SK-N-SH (cell line): ENCODE measurements around the gene PRSS36. TPM values are rescaled to one million over a fixed set of nuclear protein-coding genes. Genes with fewer than 3 reads are reported as not detected.

Experiments
- CTCF ChIA-PET: fragments of 300-600, 350-600 bp; formaldehyde crosslinking; extraction: SDS; loops from one replicate; lab custom pipeline; 2021; lab: Yijun Ruan, JAX
- POLR2A ChIA-PET: fragments of 350-600 bp; sonication (Branson Sonifier 250); formaldehyde crosslinking; extraction: SDS; loops from one replicate; lab custom pipeline; 2020; ENCODE audit warnings: antibody characterized with exemption, inconsistent platforms; lab: Yijun Ruan, JAX
- DNase-seq: peaks from one replicate; pipeline ENCODE4 v3.0.0; 2012
- H2AFZ ChIP-seq: fragments of 200-600 bp; sonication (generic); 2 replicates; pipeline ENCODE4 v1.8.1; 2016; ENCODE audit warnings: antibody characterized with exemption, mild to moderate bottlenecking, low read depth
- H3F3A ChIP-seq: fragments of 200-600 bp; sonication (generic); replicated peaks from 2 replicates; pipeline ENCODE3; 2016; ENCODE audit warnings: antibody characterized with exemption, mild to moderate bottlenecking; ENCODE audit not compliant: insufficient read depth
- H3K27ac ChIP-seq, 2 experiments: fragments of 200-500 bp in 1 of 2; fragments of 200-600 bp in 1 of 2; sonication (Bioruptor generic) in 1 of 2; sonication (generic), shearing (Covaris generic) in 1 of 2; 2 replicates each; pipeline versions ENCODE4 v1.5.1 to v1.6.1; 2014 to 2016; ENCODE audit warnings: low read depth in 2 of 2, inconsistent platforms in 1 of 2, low read length in 1 of 2, mild to moderate bottlenecking in 1 of 2, mixed read lengths in 1 of 2
- H3K27me3 ChIP-seq: fragments of 200-600 bp; sonication (generic), shearing (Covaris generic); 2 replicates; pipeline ENCODE4 v1.6.1; 2016; ENCODE audit warnings: mixed run types; ENCODE audit not compliant: insufficient read depth
- H3K36me3 ChIP-seq, 2 experiments: fragments of 200-500 bp in 1 of 2; fragments of 200-600 bp in 1 of 2; sonication (Bioruptor generic) in 1 of 2; sonication (generic) in 1 of 2; replicated peaks in 1 of 2; 2 replicates each; pipeline versions ENCODE3 to v1.5.1; 2014 to 2016; ENCODE audit warnings: low read length in 1 of 2, mild to moderate bottlenecking in 1 of 2; ENCODE audit not compliant: insufficient read depth in 2 of 2, control insufficient read depth in 1 of 2
- H3K4me1 ChIP-seq, 2 experiments: fragments of 200-500 bp in 1 of 2; fragments of 200-600 bp in 1 of 2; sonication (Bioruptor generic) in 1 of 2; sonication (generic), shearing (Covaris generic) in 1 of 2; 2 replicates each; pipeline versions ENCODE4 v1.5.1 to v1.6.1; 2014 to 2016; ENCODE audit warnings: low read depth in 1 of 2, low read length in 1 of 2, mixed run types in 1 of 2; ENCODE audit not compliant: insufficient read depth in 2 of 2, control insufficient read depth in 1 of 2
- H3K4me2 ChIP-seq: fragments of 200-600 bp; sonication (generic), shearing (Covaris generic); 2 replicates; pipeline ENCODE4 v1.6.1; 2017; ENCODE audit warnings: mixed run types
- H3K4me3 ChIP-seq, 2 experiments: fragments of 200-500 bp in 1 of 2; fragments of 200-600 bp in 1 of 2; sonication (Bioruptor generic) in 1 of 2; sonication (generic), shearing (Covaris generic) in 1 of 2; 2 replicates each; pipeline versions ENCODE4 v1.5.1 to v1.8.1; 2014 to 2016; ENCODE audit warnings: low read depth in 2 of 2, inconsistent platforms in 1 of 2, low read length in 1 of 2, mild to moderate bottlenecking in 1 of 2, mixed read lengths in 1 of 2, moderate library complexity in 1 of 2
- H3K79me2 ChIP-seq: fragments of 200-600 bp; sonication (generic); 2 replicates; pipeline ENCODE4 v1.8.1; 2017; ENCODE audit warnings: mild to moderate bottlenecking; ENCODE audit not compliant: insufficient read depth
- H3K9ac ChIP-seq: fragments of 200-600 bp; sonication (generic); 2 replicates; pipeline ENCODE4 v1.6.1; 2017; ENCODE audit warnings: mixed run types
- H3K9me2 ChIP-seq: fragments of 200-600 bp; sonication (generic); 2 replicates; pipeline ENCODE4 v1.6.1; 2017; ENCODE audit warnings: mixed run types
- H3K9me3 ChIP-seq: fragments of 200-600 bp; sonication (generic); 2 replicates; pipeline ENCODE4 v1.6.1; 2017; ENCODE audit warnings: mixed run types, mild to moderate bottlenecking, moderate library complexity
- H4K20me1 ChIP-seq: fragments of 200-600 bp; sonication (generic); 2 replicates; pipeline ENCODE4 v1.6.1; 2017; ENCODE audit warnings: mild to moderate bottlenecking, mixed run types; ENCODE audit not compliant: insufficient read depth
- CHD2 ChIP-seq: fragments of 150-350 bp; IDR thresholded peaks from 2 replicates; pipeline ENCODE4 v1.6.1; 2018; ENCODE audit warnings: low read length; ENCODE audit not compliant: partially characterized antibody
- EP300 ChIP-seq, 2 experiments: IDR thresholded peaks; 2 replicates each; pipeline versions ENCODE4 v1.4.0 to v1.6.1; 2012; ENCODE audit warnings: borderline replicate concordance in 1 of 2, low read depth in 1 of 2, low read length in 1 of 2
- FOXJ3 ChIP-seq: sonication (generic); formaldehyde crosslinking; IDR thresholded peaks from 2 replicates; pipeline ENCODE4 v1.5.1; 2020; ENCODE audit warnings: mild to moderate bottlenecking, missing genetic modification reagents
- IRF3 ChIP-seq: fragments of 150-350 bp; IDR thresholded peaks from 2 replicates; pipeline ENCODE4 v1.6.1; 2016; ENCODE audit warnings: mild to moderate bottlenecking, low read depth, low read length
- MXI1 ChIP-seq: IDR thresholded peaks from 2 replicates; pipeline ENCODE4 v1.6.1; 2012; ENCODE audit warnings: mild to moderate bottlenecking, low read depth, low read length, improper control_type of control experiment
- NRF1 ChIP-seq: IDR thresholded peaks from 2 replicates; pipeline ENCODE4 v1.6.1; 2012; ENCODE audit warnings: low read depth, mild to moderate bottlenecking, low read length
- RAD21 ChIP-seq: IDR thresholded peaks from 2 replicates; pipeline ENCODE4 v1.6.1; 2012; ENCODE audit warnings: mild to moderate bottlenecking, low read length
- RFX5 ChIP-seq: IDR thresholded peaks from 2 replicates; pipeline ENCODE4 v1.6.1; 2012; ENCODE audit warnings: mild to moderate bottlenecking, improper control_type of control experiment, low read length
- SIN3A ChIP-seq: IDR thresholded peaks from 2 replicates; pipeline ENCODE4 v1.6.1; 2012; ENCODE audit warnings: low read depth, mild to moderate bottlenecking, low read length, moderate library complexity, borderline replicate concordance
- USF1 ChIP-seq: IDR thresholded peaks from 2 replicates; pipeline ENCODE4 v1.4.0; 2012; ENCODE audit warnings: low read depth, borderline replicate concordance
- YY1 ChIP-seq: IDR thresholded peaks from 2 replicates; pipeline ENCODE4 v1.4.0; 2012; ENCODE audit warnings: low read depth, mild to moderate bottlenecking
- WGBS: methylation state at CpG from one replicate; pipeline ENCODE4 v1.1.6; 2017; ENCODE audit warnings: low lambda C conversion rate; 5-methylcytosine and 5-hydroxymethylcytosine counted together
- polyA plus RNA-seq, 3 experiments: library from polyadenylated mRNA; depleted of rRNA; stranded (reverse); fragments of >200 nt; gene quantifications; 2 replicates each; pipeline ENCODE4 v1.2.3, GENCODE V29; 2012

The PRSS36 gene
- polyA plus RNA-seq, 1 of the 3 experiments (the other 2 are of a cell fraction) = 0.49 TPM

GRCh38 chr16:31168848-31169247 lies 19.0 kb upstream of the PRSS36 start:
- Histone ChIP-seq H4K20me1 (no peaks in the 10 kb centered on the region), H3K79me2 (no peaks in the 10 kb centered on the region), H3K9me3 (no peaks in the 10 kb centered on the region), H3F3A (no peaks in the 10 kb centered on the region), H3K4me3 (no peak overlapping the region), H3K9ac (no peak overlapping the region), H3K27ac (no peak overlapping the region), H3K9me2 (no peaks in the 10 kb centered on the region), H2AFZ (no peak overlapping the region), H3K36me3 (no peaks in the 10 kb centered on the region), H3K27me3 (no peaks in the 10 kb centered on the region), H3K4me1 (peaks cover 0 to 2% of the 10 kb centered on the region in 2 experiments; a peak in 1 of 4 replicates), H3K4me2 (no peak overlapping the region)
- no peak for DNase-seq
- ChIA-PET CTCF (no interaction called here), POLR2A (interaction anchor here (1.3 kb wide), 1 partner anchor 11 kb away, joined by 5 read pairs; the partner anchor contains the start of gene FUS)
- 63% methylated on average over 2 of the region's 2 CpGs for WGBS
- TF ChIP-seq USF1 (no peak), NRF1 (no peak), EP300 (IDR thresholded peaks at IDR 0.05; ENCODE audit: borderline replicate concordance in 1 of 2, low read depth in 1 of 2, low read length in 1 of 2) (no peak), RAD21 (no peak), MXI1 (no peak), YY1 (no peak)

GRCh38 chr16:31167315-31167714 lies 17.4 kb upstream of the PRSS36 start:
- POLR2A ChIA-PET = interaction anchor here (1.3 kb wide), 1 partner anchor 12 kb away, joined by 5 read pairs; the partner anchor contains the start of gene FUS

More at GRCh38 chr16:31167315-31167714, 17.4 kb upstream of the PRSS36 start:
- WGBS = 72% methylated on average over 8 of the region's 8 CpGs
- Histone ChIP-seq H3K36me3 (no peaks in the 10 kb centered on the region), H3K9me3 (no peaks in the 10 kb centered on the region), H3K9ac (no peak overlapping the region), H3K27ac (no peak overlapping the region), H3K27me3 (no peaks in the 10 kb centered on the region), H3K4me1 (peaks cover 0 to 2% of the 10 kb centered on the region in 2 experiments; a peak in 1 of 4 replicates), H2AFZ (no peak overlapping the region), H3F3A (no peaks in the 10 kb centered on the region), H3K4me2 (no peak overlapping the region), H4K20me1 (no peaks in the 10 kb centered on the region), H3K9me2 (no peaks in the 10 kb centered on the region), H3K79me2 (no peaks in the 10 kb centered on the region), H3K4me3 (no peak overlapping the region)
- no peak for DNase-seq
- TF ChIP-seq SIN3A (no peak), FOXJ3 (CRISPR knock-in tag) (no peak), EP300 (IDR thresholded peaks at IDR 0.05; ENCODE audit: borderline replicate concordance in 1 of 2, low read depth in 1 of 2, low read length in 1 of 2) (no peak), CHD2 (no peak), IRF3 (no peak), RFX5 (no peak)
- CTCF ChIA-PET = interaction anchor here (0.9 kb wide), 1 partner anchor 9 kb away, joined by 3 read pairs; no protein-coding TSS in a partner anchor
